H1 (cell line): ENCODE results near the gene CTDP1. TPM values are rescaled to one million over a fixed set of nuclear protein-coding genes. Genes with fewer than 3 reads are reported as not detected.

ENCODE experiments used
- BACH1 ChIP-seq: IDR thresholded peaks from 2 replicates; pipeline ENCODE4 v1.6.1; 2012; ENCODE audit warnings: low read length, improper control_type of control experiment
- BCL11A ChIP-seq, 2 experiments: IDR thresholded peaks; one replicate each; pipeline ENCODE4 v1.6.1; 2011; ENCODE audit warnings: low read depth in 2 of 2, low read length in 2 of 2, mild to moderate bottlenecking in 2 of 2
- FOSL1 ChIP-seq: IDR thresholded peaks from 2 replicates; pipeline ENCODE4 v1.6.1; 2011; ENCODE audit warnings: mild to moderate bottlenecking, low read depth, low read length, moderate library complexity; ENCODE audit not compliant: insufficient read depth
- KDM4A ChIP-seq: IDR thresholded peaks from one replicate; pipeline ENCODE4 v1.7.1; 2012; ENCODE audit warnings: low read depth, mild to moderate bottlenecking, moderate library complexity, low read length, inconsistent platforms; ENCODE audit not compliant: severe bottlenecking
- POU5F1 ChIP-seq: IDR thresholded peaks from 2 replicates; pipeline ENCODE4 v1.6.1; 2011; ENCODE audit warnings: low read depth, mild to moderate bottlenecking, low read length, moderate library complexity
- polyA plus RNA-seq, 7 experiments: library from polyadenylated mRNA; depleted of rRNA in 3 of 7; stranded (reverse) in 5 of 7; unstranded in 2 of 7; fragments of >200 nt in 5 of 7; fragments of 200-250 nt in 2 of 7; gene quantifications; 1 replicate in 5 of 7; 2 replicates in 1 of 7; 4 replicates in 1 of 7; pipeline versions ENCODE4 v1.2.1 to v1.2.3, GENCODE V29; 2011 to 2013; ENCODE audit warnings: missing spikeins in 2 of 7, mixed read lengths in 2 of 7
- total RNA-seq: library from RNA; stranded (reverse); fragmentation: NEBNext Ultra II Directional; extraction: Animal tissue kit (Norgen Biotek cat#: 25700); gene quantifications from 2 replicates; pipeline ENCODE4 v1.2.1, GENCODE V29; 2021

CTDP1 gene
- total and polyA plus RNA-seq, 2 of the 8 experiments (the other 6 are each of a cell fraction or from before 2014, with no cell fraction given), result 16.6 to 37.0 TPM

DNA sequence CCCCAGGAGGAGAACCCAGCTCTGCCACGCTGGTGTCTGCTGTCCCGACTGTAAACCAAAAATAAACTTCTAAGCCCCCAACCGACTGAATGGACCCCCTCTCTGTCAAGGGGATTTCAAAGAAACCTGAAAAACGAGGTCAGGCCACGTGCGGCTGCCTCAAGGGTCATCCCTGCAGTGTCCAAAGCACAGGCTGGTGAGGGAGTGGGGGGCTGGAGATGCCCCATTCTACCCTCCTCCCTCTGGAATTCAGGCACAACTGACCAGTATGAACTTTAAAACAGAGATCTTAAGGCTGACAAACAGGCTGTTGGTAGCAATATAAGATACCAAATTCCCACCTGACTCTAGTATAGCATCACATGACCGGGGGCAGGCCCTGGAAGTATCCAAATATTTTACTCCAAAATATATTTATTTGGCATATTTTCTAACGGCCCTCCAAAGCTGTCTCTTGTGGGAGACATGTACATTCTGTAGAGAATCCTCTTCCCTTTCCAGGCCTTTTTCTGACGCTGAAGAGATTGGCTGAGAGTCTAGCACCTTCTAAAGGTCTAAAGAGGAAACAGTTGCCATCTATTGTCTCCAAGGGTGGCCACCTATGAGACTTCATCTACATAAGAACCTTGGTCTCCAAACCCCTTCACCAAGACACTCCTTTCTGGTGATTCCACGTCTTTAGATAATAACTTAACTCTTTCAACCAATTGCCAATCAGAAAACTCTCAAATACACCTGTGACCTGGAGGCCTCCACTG, 40.4 kb upstream of the CTDP1 start (continued):
- TF ChIP-seq KDM4A, result no peak
- no peak for TF ChIP-seq FOSL1
- no peak for TF ChIP-seq POU5F1
- no peak for TF ChIP-seq BCL11A (IDR thresholded peaks at IDR 0.05; ENCODE audit: low read depth in 2 of 2, low read length in 2 of 2)
- TF ChIP-seq BACH1, result no peak
- TF ChIP-seq, all 59 proteins: peak for 0
